Measurements from ENCODE around the gene CACNA1E. TPM values are rescaled to one million over a fixed set of nuclear protein-coding genes. Genes with fewer than 3 reads are reported as not detected.

The CACNA1E gene
- total and polyA plus RNA-seq, 2 of the 4 experiments (the other 2 are of a cell fraction): not detected

DNA sequence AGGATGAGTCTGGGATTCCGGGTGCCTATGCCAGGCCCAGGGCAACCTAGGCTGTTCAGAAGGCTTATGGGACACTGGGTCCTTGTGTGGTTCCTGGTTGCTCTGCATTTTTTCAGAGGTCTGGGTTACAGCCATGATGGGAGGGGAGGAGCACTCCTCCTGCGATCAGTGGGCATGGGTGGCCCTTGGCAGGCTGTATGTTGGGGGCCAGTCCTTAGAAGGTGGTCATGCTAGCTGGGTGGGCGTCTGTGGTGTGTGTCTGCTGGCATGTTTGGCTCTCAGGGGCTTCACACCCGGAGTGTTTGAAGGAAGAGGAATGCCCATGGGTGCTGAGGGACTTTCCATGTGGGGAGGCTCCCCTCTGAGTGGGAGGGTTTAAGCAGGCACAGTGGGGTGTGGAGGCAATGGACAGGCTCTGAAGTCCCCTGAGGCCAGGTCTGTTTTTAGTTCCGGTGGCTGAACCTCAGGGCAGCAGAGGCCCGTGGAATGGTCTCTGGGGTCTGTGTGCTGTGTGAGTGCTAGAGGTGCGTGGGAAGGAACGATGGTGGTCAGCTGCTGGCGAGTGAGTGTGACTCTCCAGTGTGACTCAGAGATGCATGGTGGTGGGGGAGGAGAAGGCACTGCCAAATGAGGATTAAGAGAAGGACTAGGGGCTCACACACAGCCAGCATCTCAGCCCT lies 25.3 kb downstream of the CACNA1E start:
- no peak overlapping the region for H4K91ac ChIP-seq (ENCODE audit: insufficient read depth, low read depth, low read length)
- TF ChIP-seq, protein P1, sequence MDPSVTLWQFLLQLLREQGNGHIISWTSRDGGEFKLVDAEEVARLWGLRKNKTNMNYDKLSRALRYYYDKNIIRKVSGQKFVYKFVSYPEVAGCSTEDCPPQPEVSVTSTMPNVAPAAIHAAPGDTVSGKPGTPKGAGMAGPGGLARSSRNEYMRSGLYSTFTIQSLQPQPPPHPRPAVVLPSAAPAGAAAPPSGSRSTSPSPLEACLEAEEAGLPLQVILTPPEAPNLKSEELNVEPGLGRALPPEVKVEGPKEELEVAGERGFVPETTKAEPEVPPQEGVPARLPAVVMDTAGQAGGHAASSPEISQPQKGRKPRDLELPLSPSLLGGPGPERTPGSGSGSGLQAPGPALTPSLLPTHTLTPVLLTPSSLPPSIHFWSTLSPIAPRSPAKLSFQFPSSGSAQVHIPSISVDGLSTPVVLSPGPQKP (IDR thresholded peaks at IDR 0.05; ENCODE audit: borderline replicate concordance, low read depth, low read length): no peak
- TF ChIP-seq CEBPB (IDR thresholded peaks at IDR 0.05; ENCODE audit: low read depth, low read length) (no peak), MAZ (IDR thresholded peaks at IDR 0.05; ENCODE audit: borderline replicate concordance, low read depth, low read length) (no peak), RAD21 (IDR thresholded peaks at IDR 0.05; ENCODE audit: low read length) (no peak), POLR2A (IDR thresholded peaks at IDR 0.05; ENCODE audit: low read depth, low read length) (no peak), NFE2L2 (IDR thresholded peaks at IDR 0.05; ENCODE audit: low read depth, low read length) (no peak), RCOR1 (IDR thresholded peaks at IDR 0.05; ENCODE audit: insufficient replicate concordance, low read length) (no peak), MAFK (IDR thresholded peaks at IDR 0.05; ENCODE audit: low read depth, low read length) (no peak), CHD1 (IDR thresholded peaks at IDR 0.05; ENCODE audit: low read depth, low read length) (no peak), RFX5 (IDR thresholded peaks at IDR 0.05; ENCODE audit: low read depth, low read length) (no peak), BHLHE40 (IDR thresholded peaks at IDR 0.05; ENCODE audit: low read depth, low read length) (no peak), SMC3 (IDR thresholded peaks at IDR 0.05; ENCODE audit: low read depth, low read length) (no peak)
- TF ChIP-seq, protein P2, sequence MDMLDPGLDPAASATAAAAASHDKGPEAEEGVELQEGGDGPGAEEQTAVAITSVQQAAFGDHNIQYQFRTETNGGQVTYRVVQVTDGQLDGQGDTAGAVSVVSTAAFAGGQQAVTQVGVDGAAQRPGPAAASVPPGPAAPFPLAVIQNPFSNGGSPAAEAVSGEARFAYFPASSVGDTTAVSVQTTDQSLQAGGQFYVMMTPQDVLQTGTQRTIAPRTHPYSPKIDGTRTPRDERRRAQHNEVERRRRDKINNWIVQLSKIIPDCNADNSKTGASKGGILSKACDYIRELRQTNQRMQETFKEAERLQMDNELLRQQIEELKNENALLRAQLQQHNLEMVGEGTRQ (IDR thresholded peaks at IDR 0.05; ENCODE audit: low read depth, low read length): no peak
- TF ChIP-seq, protein P3, sequence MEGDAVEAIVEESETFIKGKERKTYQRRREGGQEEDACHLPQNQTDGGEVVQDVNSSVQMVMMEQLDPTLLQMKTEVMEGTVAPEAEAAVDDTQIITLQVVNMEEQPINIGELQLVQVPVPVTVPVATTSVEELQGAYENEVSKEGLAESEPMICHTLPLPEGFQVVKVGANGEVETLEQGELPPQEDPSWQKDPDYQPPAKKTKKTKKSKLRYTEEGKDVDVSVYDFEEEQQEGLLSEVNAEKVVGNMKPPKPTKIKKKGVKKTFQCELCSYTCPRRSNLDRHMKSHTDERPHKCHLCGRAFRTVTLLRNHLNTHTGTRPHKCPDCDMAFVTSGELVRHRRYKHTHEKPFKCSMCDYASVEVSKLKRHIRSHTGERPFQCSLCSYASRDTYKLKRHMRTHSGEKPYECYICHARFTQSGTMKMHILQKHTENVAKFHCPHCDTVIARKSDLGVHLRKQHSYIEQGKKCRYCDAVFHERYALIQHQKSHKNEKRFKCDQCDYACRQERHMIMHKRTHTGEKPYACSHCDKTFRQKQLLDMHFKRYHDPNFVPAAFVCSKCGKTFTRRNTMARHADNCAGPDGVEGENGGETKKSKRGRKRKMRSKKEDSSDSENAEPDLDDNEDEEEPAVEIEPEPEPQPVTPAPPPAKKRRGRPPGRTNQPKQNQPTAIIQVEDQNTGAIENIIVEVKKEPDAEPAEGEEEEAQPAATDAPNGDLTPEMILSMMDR (conservative IDR thresholded peaks at IDR 0.05; ENCODE audit: low read depth, low read length): no peak
- no peak overlapping the region for H3K4me2 ChIP-seq (ENCODE audit: low read depth, low read length)
- no peaks in the 10 kb centered on the region for H3K9me3 ChIP-seq (ENCODE audit: control insufficient read depth, insufficient read depth, low read length)
- intact Hi-C loops (cut with micrococcal nuclease): no loop called here
- H3K27me3 ChIP-seq (ENCODE audit: control insufficient read depth, insufficient read depth, low read length): no peaks in the 10 kb centered on the region
- dilution Hi-C loops (cut with HindIII; ENCODE audit: low sequenced_read_pairs, unreplicated experiment): no loop called here
- no peaks in the 10 kb centered on the region for H3K36me3 ChIP-seq (ENCODE audit: control insufficient read depth, insufficient read depth, low read length)
- H3K9ac ChIP-seq (ENCODE audit: low read depth, low read length): no peak overlapping the region
- ChIA-PET POLR2A (ENCODE audit: unreplicated experiment) (no interaction called here), CTCF (no interaction called here)
- H3K4ac ChIP-seq (ENCODE audit: low read depth, low read length): no peak overlapping the region
- no peak overlapping the region for H2BK5ac ChIP-seq (ENCODE audit: low read depth, low read length, poor library complexity, severe bottlenecking)
- 35% methylated on average over 4 of the region's 9 CpGs; no CpG with 5 or more reads in 1 of the 2 experiments for WGBS, 2 experiments (ENCODE audit: extremely low coverage in 2 of 2, insufficient read length in 1 of 2)
- H2AK5ac ChIP-seq (ENCODE audit: low read depth, low read length): no peak overlapping the region
- H4K20me1 ChIP-seq (ENCODE audit: insufficient read depth, low read length): no peaks in the 10 kb centered on the region
- H2BK120ac ChIP-seq (ENCODE audit: low read depth, low read length): no peak overlapping the region
- H4K5ac ChIP-seq (ENCODE audit: low read depth, low read length): no peak overlapping the region
- no peak overlapping the region for H2AFZ ChIP-seq (replicated peaks; ENCODE audit: low read length, poor library complexity)
- no peak overlapping the region for H3K23ac ChIP-seq (ENCODE audit: low read depth, low read length)
- H3K18ac ChIP-seq (ENCODE audit: low read depth, low read length): no peak overlapping the region
- H3K9me1 ChIP-seq (ENCODE audit: insufficient read depth, low read length): no peaks in the 10 kb centered on the region
- in situ Hi-C loops (cut with MboI; ENCODE audit: low sequenced_read_pairs): no loop called here
- H2BK20ac ChIP-seq (ENCODE audit: low read depth, low read length): no peak overlapping the region
- no peak overlapping the region for H3K4me3 ChIP-seq (ENCODE audit: insufficient read depth, low read depth, low read length)
- BruUV-seq (replicated peaks): no TSS peak
- H3K4me1 ChIP-seq (ENCODE audit: control insufficient read depth, insufficient read depth, low read length): no peaks in the 10 kb centered on the region
- no peak overlapping the region for H4K8ac ChIP-seq (ENCODE audit: low read depth in 2 of 2, low read length in 2 of 2)
- H3K79me1 ChIP-seq (ENCODE audit: low read depth in 1 of 2, low read length in 2 of 2): no peaks in the 10 kb centered on the region
- no peak overlapping the region for H2BK15ac ChIP-seq (ENCODE audit: low read depth, low read length)
- no peak overlapping the region for H3K14ac ChIP-seq (replicated peaks; ENCODE audit: low read depth, low read length)
- ATAC-seq (ENCODE audit: low read depth) (no peak), DNase-seq (peak; percentile 4)
- no peak overlapping the region for H2AK9ac ChIP-seq (replicated peaks; ENCODE audit: low read depth, low read length, poor library complexity)
- H3K56ac ChIP-seq (ENCODE audit: extremely low read depth, insufficient read depth, low read length): no peak overlapping the region
- no peak overlapping the region for H3K27ac ChIP-seq (ENCODE audit: insufficient read depth, low read length)

All from IMR-90 (cell line).